Measurements from ENCODE around the gene NQO2.
"Not testable (repeated sequence)": the region's sequence is repeated elsewhere in the genome, so short reads cannot be mapped to it uniquely, and the experiment has no call there.

DNA sequence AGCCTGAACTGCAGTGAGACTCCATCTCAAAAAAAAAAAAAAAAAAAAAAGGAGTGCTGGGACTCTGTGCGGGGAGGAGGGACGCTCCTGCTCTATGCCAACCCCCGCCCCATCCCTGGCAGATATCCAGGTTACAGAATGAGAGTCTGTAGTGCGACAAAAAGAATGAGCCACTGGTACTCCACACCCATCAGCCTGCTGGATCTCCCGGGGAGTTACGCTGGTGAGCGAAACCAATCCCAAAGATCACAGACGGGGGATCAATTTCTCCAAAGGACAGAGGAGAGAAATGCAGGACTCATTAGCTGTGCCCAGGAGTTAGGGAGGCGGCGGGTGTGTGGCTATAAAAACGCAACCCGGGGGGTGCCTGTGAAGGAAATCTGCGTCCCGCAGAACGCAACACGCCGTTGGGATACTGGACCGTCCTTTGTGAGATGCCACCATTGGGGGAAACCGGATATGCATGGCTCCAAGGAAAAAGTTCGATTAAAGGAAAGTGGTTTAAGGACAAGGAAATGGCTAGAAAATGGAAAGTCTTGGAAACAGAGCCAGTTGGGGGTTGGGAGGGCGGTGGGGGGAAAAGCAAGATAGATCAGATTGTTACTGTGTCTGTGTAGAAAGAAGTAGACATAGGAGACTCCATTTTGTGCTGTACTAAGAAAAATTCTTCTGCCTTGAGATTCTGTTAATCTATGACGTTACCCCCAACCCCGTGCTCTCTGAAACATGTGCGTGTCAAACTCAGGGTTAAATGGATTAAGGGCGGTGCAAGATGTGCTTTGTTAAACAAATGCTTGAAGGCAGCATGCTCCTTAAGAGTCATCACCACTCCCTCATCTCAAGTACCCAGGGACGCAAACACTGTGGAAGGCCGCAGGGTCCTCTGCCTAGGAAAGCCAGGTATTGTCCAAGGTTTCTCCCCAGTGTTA, 54.8 kb downstream of the NQO2 start:
- not testable (repeated sequence) for TF ChIP-seq YY1 (IDR thresholded peaks at IDR 0.05; ENCODE audit: insufficient read depth, insufficient read length); SUZ12 (IDR thresholded peaks at IDR 0.05; ENCODE audit: extremely low read depth, insufficient read depth, insufficient read length)

All from NT2/D1 (cell line).